A549 treated with GW870086 at 1 μM for 4 hours (cell line): ENCODE data around the gene MME. TPM values are rescaled to one million over a fixed set of nuclear protein-coding genes. Genes with fewer than 3 reads are reported as not detected.

Experiments
- total RNA-seq: library from RNA; stranded (reverse); fragments of 200-300 nt; extraction: Qiagen RNA extraction; gene quantifications from 5 replicates; pipeline ENCODE4 v1.2.3, GENCODE V29; 2022; ENCODE audit warnings: low read depth

Gene MME
- total RNA-seq: not detected in 5 replicates

GRCh38 chr3:155079746-155080487 is at the start of gene MME:
Gene MME, plus strand, starts transcription at chr3:155080319. Its CDS starts 3,849 bp downstream, at chr3:155084168.

Other genes starting within 250 kb of the MME start
- not detected in 5 replicates for gene STRIT1, start 213.4 kb downstream of the MME start, total RNA-seq